LNCaP clone FGC (cell line): ENCODE results near the gene ANKRD60.
A peak's percentile ranks its signal among the peaks of the same experiment; 100 is the strongest.

Experiments
- DNase-seq: peaks from one replicate; pipeline ENCODE4 v3.0.0-alpha.2; 2011; ENCODE audit warnings: low read depth
- H3K4me3 ChIP-seq: 2 replicates; pipeline ENCODE4 v1.5.1; 2011; ENCODE audit warnings: mild to moderate bottlenecking, low read depth, low read length, control low read depth
- TF ChIP-seq, protein P1 (sequence below): IDR thresholded peaks from 2 replicates; pipeline ENCODE4 v1.5.1; 2012; ENCODE audit warnings: mild to moderate bottlenecking; ENCODE audit not compliant: control insufficient read depth, insufficient read depth; ENCODE audit errors: extremely low read depth

ANKRD60 gene

DNA sequence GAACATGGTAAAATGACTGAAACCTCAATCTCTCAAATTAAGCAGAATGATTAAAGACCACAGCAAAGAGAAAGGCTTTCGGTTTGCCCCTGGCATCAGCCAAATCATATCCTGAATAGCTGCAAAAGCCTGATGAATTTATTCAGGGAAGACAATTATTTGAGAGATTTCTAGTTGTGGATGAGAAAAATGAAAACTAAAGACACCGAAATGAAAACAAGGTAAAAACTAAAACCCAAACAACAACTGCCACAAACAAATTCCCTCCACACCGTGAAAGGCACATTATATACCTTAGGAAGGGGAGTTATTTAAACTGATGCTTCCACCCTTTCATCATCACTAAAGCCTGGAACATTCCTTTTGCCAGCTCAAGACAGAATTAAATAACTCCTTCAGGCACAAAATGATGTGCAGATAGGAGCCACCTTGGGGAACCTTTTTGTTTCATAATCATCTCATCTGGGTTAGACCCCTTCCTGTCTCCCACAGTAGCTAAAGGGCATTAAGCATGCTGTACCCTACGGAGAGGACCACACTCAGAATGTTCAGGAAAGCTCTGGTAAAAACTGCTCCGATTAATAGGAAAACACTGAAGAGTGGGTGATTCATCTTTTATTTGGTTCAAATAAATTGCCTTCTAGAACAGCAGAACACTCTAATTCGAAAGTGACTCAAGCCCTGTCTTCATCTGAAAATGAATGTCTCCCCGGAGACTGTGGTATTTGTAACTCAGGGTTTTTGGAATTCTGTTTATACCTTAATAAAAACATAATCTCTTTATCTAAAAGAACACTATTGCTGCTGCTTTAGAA, 9.1 kb upstream of the ANKRD60 start:
- no peak overlapping the region; the same call in 1 of the 2 replicates for H3K4me3 ChIP-seq
- no peak for DNase-seq
- TF ChIP-seq, protein P1, sequence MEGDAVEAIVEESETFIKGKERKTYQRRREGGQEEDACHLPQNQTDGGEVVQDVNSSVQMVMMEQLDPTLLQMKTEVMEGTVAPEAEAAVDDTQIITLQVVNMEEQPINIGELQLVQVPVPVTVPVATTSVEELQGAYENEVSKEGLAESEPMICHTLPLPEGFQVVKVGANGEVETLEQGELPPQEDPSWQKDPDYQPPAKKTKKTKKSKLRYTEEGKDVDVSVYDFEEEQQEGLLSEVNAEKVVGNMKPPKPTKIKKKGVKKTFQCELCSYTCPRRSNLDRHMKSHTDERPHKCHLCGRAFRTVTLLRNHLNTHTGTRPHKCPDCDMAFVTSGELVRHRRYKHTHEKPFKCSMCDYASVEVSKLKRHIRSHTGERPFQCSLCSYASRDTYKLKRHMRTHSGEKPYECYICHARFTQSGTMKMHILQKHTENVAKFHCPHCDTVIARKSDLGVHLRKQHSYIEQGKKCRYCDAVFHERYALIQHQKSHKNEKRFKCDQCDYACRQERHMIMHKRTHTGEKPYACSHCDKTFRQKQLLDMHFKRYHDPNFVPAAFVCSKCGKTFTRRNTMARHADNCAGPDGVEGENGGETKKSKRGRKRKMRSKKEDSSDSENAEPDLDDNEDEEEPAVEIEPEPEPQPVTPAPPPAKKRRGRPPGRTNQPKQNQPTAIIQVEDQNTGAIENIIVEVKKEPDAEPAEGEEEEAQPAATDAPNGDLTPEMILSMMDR: no peak

DNA sequence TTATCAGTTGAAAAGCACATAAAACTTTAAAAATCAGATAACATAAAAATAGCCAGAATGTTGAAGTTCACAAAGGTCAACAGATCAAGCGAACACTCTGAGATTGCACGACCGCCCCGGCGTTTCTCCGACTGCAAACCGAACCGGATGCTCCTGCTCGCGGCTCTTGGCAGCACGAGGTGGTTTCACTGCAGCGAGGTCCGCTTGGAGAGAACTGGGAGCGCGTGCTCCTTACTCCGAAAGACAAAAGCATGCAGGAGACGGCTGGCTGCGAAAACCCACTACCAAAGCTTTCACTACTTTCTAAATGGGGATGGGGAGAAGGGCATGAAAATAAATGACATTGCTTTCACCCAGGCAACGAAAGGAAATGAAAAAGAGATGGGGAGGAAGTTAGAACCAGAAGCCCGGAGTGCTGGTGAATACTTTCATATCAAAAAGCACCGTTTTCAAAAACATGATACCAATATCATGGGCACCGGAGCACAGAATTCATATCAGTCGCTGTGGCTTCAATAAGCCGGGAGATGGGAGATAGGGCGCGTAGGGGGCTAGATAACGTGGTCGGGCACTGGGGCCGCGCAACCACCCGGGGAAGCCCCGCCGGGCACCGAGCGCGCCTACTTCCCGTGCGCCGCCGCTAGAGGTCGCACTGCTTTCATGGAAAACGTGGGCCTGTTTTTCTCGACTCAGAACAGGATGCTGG, 8.3 kb upstream of the ANKRD60 start:
- TF ChIP-seq, protein P1: peak; percentile 94
- DNase-seq: peak; percentile 41
- H3K4me3 ChIP-seq: peak overlapping the region; percentile 49

DNA sequence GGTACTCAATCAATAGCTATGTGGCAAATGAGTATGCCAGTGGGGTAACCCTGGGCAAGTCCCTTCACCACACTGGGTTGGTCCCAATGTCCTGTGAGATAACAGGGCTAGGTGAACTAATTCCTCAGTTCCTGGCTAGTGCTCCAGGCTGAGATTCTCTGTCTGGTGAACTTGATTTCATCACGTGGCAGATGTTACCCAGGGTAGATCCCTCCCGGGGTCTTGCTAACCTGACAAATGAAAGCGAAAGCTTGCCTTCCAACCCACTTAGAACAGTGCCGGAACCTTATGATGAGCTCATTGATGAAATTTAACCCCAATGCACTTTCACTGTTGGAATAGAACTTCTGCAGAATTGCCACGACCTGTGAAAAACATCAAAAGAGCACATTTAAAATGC, 6.6 kb upstream of the ANKRD60 start:
- no peak overlapping the region for H3K4me3 ChIP-seq
- DNase-seq: no peak
- TF ChIP-seq, protein P1: no peak

DNA sequence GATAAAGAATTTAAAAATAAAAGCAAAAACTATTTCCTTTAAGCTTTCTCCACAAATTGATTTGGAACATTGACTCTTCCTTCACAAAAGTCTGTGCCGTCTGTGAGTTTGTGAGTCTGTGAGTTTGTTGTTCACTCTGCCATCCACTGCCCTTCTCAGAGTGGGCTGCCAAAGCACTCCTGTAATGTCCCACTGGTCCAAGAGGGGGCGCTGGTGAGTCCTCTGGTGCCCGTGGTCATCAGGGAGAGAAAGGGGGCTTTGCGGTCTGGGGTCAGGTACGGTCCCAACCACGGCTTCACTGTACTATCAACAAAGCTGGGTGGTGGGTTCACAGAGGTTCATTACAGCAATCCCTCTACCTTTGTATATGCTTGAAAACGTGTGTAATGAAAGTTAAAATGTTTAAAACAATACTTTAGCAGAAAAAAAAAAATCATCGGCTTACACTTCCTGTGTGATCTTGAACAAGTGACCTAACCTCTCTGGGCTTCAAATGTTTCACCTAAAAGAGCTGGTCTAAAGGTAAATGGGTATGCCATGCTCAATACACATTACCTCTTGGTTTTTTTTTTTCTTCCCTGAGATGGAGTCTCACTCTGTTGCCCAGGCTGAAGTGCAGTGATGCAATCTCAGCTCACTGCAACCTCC, 5.6 kb upstream of the ANKRD60 start:
- no peak overlapping the region for H3K4me3 ChIP-seq
- TF ChIP-seq, protein P1: peak; percentile 32
- DNase-seq: no peak

DNA sequence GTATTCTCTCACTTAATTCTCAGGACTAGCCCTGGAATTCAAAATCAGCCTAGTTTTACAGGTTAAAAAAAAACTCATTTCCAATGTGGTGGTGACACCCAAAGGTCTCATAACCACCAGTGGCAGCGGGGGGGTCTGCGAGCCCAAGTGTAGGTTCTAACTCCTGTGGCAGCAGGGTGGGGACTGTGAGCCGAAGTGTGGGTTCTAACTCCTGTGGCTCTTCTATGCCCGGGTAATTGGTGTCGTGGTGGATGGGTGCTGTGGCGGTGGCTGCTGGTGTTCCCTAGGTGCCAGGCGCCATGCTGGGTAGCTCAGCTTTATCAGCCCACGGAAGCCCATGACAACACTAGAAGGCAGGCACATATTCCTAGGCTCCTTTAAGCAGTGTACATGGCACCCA, 4.9 kb upstream of the ANKRD60 start:
- TF ChIP-seq, protein P1: no peak
- DNase-seq: no peak

DNA sequence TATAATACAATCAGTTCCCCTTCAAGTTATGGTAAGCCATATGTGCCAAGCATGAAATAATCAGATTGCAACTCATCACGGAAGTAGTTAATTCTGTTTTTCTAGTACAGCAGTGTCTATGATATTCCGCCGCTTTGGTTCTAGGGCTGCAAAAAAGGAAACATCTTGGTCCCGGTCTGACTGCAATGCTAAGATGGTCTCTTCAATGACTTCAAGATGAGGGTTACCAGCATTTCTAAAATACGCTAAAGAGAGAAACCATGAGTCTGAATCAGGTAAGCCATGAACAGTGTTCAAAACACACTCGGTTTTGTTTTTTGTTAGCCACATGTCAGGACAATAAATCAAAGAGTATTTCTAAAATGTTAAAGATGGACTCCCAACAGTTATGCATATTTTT, 3.2 kb upstream of the ANKRD60 start:
- TF ChIP-seq, protein P1: no peak
- no peak overlapping the region for H3K4me3 ChIP-seq
- no peak for DNase-seq

More for the DNA sequence above, 4.9 kb upstream of the ANKRD60 start:
- no peak overlapping the region for H3K4me3 ChIP-seq
